Activated CD4-positive, alpha-beta T cell treated with anti-CD3 and anti-CD28 coated beads, Interleukin-2, amount 10 ng/mL, durations not matched to agents 7 days and 5 days (primary cell): Measurements from ENCODE around the gene SLC9A3. TPM values are rescaled to one million over a fixed set of nuclear protein-coding genes. Genes with fewer than 3 reads are reported as not detected.
"Not testable (repeated sequence)": the region's sequence is repeated elsewhere in the genome, so short reads cannot be mapped to it uniquely, and the experiment has no call there.

Experiments used
- CTCF ChIA-PET: fragments of 350-600 bp; sonication (Branson Sonifier 250); formaldehyde crosslinking; loops from one replicate; lab custom pipeline; 2021; ENCODE audit warnings: antibody characterized with exemption; lab: Charles Lee
- POLR2A ChIA-PET: fragments of 350-600 bp; sonication (Branson Sonifier 250); formaldehyde crosslinking; loops from one replicate; lab custom pipeline; 2021; ENCODE audit warnings: antibody characterized with exemption; lab: Charles Lee
- DNase-seq: peaks from one replicate; pipeline ENCODE4 v3.0.0-alpha.2; 2020
- H3K27ac Mint-ChIP-seq: one replicate; pipeline ENCODE4 v1.8.0; 2021; ENCODE audit warnings: mild to moderate bottlenecking, moderate library complexity, mixed read lengths
- H3K27me3 Mint-ChIP-seq: one replicate; pipeline ENCODE4 v1.8.0; 2021; ENCODE audit warnings: mixed read lengths
- H3K36me3 Mint-ChIP-seq: one replicate; pipeline ENCODE4 v1.8.0; 2021; ENCODE audit warnings: low read depth, mixed read lengths
- H3K4me1 Mint-ChIP-seq: one replicate; pipeline ENCODE4 v1.8.0; 2021; ENCODE audit warnings: mixed read lengths
- H3K4me3 Mint-ChIP-seq: one replicate; pipeline ENCODE4 v1.8.0; 2021; ENCODE audit warnings: mild to moderate bottlenecking, moderate library complexity, mixed read lengths
- H3K9me3 Mint-ChIP-seq: one replicate; pipeline ENCODE4 v1.8.0; 2021; ENCODE audit warnings: mixed read lengths
- total RNA-seq, 2 experiments: library from RNA; stranded (reverse); gene quantifications; one replicate each; pipeline ENCODE4 v1.2.3, GENCODE V29; 2021

Gene SLC9A3
- total RNA-seq, 2 experiments from 2014 or later = 1.4 to 2.2 TPM

DNA sequence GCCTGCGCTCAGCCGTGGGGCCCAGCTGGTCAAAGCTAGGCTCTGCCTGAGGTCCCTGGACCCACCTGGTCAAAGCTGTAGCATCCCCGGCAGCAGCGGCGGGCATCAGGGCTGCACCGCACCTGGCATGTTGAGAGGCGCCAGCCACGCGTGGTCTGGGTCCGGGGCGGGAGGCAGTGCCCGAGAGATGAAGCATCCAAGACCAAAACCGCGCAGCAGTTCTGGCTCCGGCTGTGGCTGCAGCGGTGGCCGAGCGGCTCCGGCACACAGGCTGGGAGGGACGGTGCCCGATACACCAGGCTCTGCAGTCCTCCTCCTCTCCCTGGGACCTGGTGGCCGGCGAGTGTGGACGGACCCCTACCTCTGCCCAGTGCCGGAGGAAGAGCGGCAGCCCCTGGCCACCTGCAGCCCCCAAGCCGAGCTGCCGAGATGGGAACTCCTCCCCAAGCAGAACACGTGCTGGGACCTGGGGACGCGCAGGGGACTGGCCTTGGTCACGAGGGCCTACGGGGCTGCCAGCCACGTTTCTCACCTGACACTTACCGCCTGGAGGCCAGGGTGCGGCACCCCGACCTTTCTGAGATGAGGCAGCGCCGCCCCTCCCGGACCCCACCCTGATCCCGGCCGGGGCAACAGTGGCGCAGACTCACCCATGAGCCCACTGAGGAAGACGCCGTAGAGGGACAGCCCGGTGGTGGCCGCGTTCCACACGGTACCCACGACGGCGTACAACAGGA is 33.0 kb downstream of the SLC9A3 start:
- no peaks in the 10 kb centered on the region for H3K36me3 Mint-ChIP-seq
- ChIA-PET POLR2A (no interaction called here), CTCF (interaction anchor here (0.8 kb wide), 1 partner anchor 17 kb away, joined by 3 read pairs; no protein-coding TSS in a partner anchor)
- H3K9me3 Mint-ChIP-seq = no peaks in the 10 kb centered on the region
- H3K27ac Mint-ChIP-seq = no peak overlapping the region
- H3K4me1 Mint-ChIP-seq = peaks cover 3% of the 10 kb centered on the region
- no peak overlapping the region for H3K4me3 Mint-ChIP-seq
- no peaks in the 10 kb centered on the region for H3K27me3 Mint-ChIP-seq
- no peak for DNase-seq

DNA sequence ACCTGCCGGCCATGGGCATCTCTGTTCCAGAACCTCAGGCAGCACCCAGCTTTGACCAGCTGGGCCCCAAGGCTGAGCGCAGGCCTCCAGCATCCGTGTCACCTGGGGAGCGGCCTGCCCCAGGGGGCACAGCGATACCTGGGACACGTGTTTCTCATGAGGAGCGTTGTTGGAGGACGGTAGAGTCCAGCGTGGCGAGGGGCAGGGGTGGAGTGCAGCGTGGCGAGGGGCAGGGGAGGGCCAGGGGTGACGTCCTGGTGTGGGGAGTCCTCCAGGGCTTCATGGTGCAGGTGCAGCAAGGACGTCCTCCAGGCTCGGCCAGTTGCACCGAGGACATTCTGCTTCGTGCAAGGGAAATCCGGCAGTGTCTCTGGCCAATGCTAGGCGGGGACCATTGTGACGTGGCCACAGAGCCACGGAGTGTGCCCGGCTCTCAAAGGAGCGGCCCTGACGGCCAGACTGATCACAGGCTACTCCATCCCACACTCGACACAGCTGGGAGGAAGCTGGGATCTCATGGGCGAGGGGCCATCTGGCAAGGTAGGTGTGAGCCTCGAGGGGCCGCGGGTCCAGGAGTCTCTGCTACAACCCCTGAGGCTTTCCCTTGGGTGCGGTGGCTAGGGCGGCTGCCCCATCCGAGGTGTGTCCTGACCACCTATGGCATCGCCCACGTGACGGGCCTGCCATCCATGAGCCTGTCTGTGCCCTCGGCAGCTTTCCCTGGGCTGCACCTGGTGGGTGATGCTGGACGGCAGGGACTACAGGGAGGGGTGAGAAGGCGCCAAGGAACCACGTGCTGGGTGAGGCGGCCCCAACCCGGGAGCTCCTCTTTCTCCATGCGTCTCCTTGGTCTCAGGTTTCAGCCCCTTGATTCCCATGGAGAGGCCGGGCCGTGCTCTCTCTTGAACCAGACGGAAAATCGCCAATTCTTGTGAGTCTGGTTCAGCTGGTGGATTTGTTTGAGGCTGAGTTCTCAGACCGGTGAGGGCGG is 33.8 kb downstream of the SLC9A3 start:
- ChIA-PET CTCF (interaction anchor here (0.8 to 1.4 kb wide), 2 partner anchors 12 to 17 kb away, joined by 3 to 4 read pairs; no protein-coding TSS in a partner anchor), POLR2A (no interaction called here)
- no peaks in the 10 kb centered on the region for H3K9me3 Mint-ChIP-seq
- peaks cover 10% of the 10 kb centered on the region for H3K4me1 Mint-ChIP-seq
- DNase-seq = no peak
- H3K4me3 Mint-ChIP-seq = no peak overlapping the region
- H3K27ac Mint-ChIP-seq = no peak overlapping the region
- no peaks in the 10 kb centered on the region for H3K36me3 Mint-ChIP-seq
- no peaks in the 10 kb centered on the region for H3K27me3 Mint-ChIP-seq

GRCh38 chr5:489689-490080 is 34.6 kb downstream of the SLC9A3 start:
- DNase-seq = no peak
- Mint-ChIP-seq H3K27me3 (peaks cover 2% of the 10 kb centered on the region), H3K4me1 (peaks cover 11% of the 10 kb centered on the region), H3K9me3 (no peaks in the 10 kb centered on the region), H3K4me3 (no peak overlapping the region), H3K27ac (no peak overlapping the region), H3K36me3 (no peaks in the 10 kb centered on the region)
- POLR2A ChIA-PET = no interaction called here
- CTCF ChIA-PET = interaction anchor here (1.4 kb wide), 1 partner anchor 12 kb away, joined by 4 read pairs; no protein-coding TSS in a partner anchor

DNA sequence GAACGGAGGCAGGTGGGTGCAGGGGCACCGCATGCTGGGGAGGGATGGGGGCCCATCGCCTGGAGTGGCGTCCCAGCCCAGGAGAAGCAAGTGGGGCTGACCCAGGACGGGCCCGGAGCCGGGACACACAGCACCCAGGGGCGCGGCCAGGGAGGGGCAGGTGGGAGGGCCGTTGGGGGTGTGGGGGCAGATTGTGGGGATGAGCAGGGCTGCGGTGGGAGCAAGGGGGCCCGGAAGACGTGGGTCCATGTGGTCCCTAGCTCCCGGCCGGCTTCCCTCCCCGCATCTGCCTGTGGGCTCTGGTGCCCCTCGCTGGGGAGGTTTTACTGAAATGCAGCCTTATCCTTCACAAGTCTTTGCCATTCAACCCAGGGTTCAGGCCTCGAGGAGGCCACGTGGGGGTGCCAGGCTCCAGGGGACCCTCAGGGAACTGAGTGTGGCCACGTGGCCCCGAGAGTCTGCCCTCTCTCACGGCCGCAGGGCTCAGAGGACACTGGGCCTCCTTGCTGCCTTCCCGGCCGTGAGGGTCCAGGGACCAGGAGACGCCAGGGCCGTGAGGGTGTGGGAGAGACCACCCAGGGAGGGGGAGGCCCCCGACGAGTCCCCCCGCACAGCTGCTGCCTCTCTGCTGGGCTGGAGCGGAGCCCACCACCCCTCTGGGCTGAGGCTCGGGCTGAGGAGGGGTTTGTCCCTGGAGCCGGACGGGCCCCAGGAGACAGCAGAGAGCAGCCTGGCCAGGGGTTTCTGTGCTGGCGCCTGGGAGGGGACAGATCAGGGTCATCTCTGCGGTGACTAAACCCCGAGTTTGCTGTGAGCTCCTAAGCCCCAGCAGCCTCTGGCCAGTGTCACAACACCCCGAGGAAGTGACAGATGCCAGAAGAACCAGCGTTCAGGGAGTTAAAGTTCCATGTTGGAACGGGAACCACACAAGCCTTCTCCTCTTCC is 35.2 kb downstream of the SLC9A3 start:
- ChIA-PET POLR2A (no interaction called here), CTCF (interaction anchor here (1.4 kb wide), 1 partner anchor 13 kb away, joined by 4 read pairs; no protein-coding TSS in a partner anchor)
- DNase-seq = no peak
- Mint-ChIP-seq H3K4me3 (no peak overlapping the region), H3K27me3 (peaks cover 2% of the 10 kb centered on the region), H3K9me3 (no peaks in the 10 kb centered on the region), H3K27ac (no peak overlapping the region), H3K4me1 (peaks cover 11% of the 10 kb centered on the region), H3K36me3 (no peaks in the 10 kb centered on the region)

- ChIA-PET CTCF (no interaction called here), POLR2A (no interaction called here)
- peaks cover 2% of the 10 kb centered on the region for H3K27me3 Mint-ChIP-seq
- no peaks in the 10 kb centered on the region for H3K36me3 Mint-ChIP-seq
- no peaks in the 10 kb centered on the region for H3K9me3 Mint-ChIP-seq
- peaks cover 11% of the 10 kb centered on the region for H3K4me1 Mint-ChIP-seq
- no peak overlapping the region for H3K27ac Mint-ChIP-seq
- no peak overlapping the region for H3K4me3 Mint-ChIP-seq
- DNase-seq = no peak
These were observed 36.0 kb downstream of the SLC9A3 start for GRCh38 chr5:488241-488640.

DNA sequence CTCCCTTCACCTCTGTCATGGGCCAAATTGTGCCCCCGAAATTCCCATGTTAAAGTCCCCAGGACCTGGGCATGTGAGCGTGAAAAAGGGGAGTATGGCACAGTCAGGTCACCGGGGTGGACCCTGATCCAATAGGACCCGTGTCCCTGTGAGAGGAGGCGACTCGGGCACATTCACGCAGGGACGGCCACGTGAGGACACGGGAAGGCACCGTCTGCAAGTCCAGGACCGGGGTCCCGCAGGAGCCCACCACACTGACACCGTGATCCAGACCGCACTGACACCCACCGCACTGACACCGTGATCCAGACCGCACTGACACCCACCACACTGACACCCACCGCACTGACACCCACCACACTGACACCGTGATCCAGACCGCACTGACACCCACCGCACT is 37.7 kb downstream of the SLC9A3 start:
- H3K9me3 Mint-ChIP-seq, H3K36me3 Mint-ChIP-seq, H3K4me3 Mint-ChIP-seq, POLR2A ChIA-PET, DNase-seq, H3K27me3 Mint-ChIP-seq, H3K27ac Mint-ChIP-seq: not testable (repeated sequence)
- peaks cover 11% of the 10 kb centered on the region for H3K4me1 Mint-ChIP-seq
- CTCF ChIA-PET = interaction anchor here (1.4 kb wide), 1 partner anchor 13 kb away, joined by 4 read pairs; no protein-coding TSS in a partner anchor

DNA sequence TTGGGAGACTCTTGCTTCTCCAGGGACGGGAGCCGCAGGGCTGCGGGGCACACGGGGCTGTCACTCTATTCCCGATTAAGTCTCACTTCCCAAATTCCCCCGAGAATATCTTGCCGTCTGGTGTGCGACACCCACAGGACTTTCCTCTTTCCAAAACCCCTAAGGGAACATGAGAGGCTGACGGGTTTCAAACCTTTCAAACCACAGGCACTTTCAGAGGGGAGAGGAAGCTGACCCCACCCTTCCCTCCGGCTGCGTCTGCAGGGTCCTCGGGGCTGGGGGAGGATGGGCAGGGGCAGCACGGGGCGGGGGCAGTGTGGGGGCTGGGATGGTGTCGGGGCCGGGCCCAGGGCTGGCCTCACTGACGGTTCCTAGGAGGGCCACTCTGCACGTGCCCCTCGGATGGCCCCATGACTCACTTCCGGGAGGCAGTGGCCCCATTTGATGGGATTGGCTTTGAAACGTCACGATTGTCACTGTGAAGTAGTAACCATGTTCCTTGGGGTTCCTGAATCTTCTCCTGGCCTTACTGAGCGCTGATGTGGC is 38.2 kb downstream of the SLC9A3 start:
- no peak for DNase-seq
- peaks cover 11% of the 10 kb centered on the region for H3K4me1 Mint-ChIP-seq
- no peaks in the 10 kb centered on the region for H3K9me3 Mint-ChIP-seq
- no peak overlapping the region for H3K4me3 Mint-ChIP-seq
- ChIA-PET CTCF (interaction anchor here (1.4 kb wide), 1 partner anchor 12 kb away, joined by 4 read pairs; no protein-coding TSS in a partner anchor), POLR2A (no interaction called here)
- peak overlapping the region; percentile 50 for H3K27ac Mint-ChIP-seq
- no peaks in the 10 kb centered on the region for H3K36me3 Mint-ChIP-seq
- H3K27me3 Mint-ChIP-seq = peaks cover 2% of the 10 kb centered on the region

DNA sequence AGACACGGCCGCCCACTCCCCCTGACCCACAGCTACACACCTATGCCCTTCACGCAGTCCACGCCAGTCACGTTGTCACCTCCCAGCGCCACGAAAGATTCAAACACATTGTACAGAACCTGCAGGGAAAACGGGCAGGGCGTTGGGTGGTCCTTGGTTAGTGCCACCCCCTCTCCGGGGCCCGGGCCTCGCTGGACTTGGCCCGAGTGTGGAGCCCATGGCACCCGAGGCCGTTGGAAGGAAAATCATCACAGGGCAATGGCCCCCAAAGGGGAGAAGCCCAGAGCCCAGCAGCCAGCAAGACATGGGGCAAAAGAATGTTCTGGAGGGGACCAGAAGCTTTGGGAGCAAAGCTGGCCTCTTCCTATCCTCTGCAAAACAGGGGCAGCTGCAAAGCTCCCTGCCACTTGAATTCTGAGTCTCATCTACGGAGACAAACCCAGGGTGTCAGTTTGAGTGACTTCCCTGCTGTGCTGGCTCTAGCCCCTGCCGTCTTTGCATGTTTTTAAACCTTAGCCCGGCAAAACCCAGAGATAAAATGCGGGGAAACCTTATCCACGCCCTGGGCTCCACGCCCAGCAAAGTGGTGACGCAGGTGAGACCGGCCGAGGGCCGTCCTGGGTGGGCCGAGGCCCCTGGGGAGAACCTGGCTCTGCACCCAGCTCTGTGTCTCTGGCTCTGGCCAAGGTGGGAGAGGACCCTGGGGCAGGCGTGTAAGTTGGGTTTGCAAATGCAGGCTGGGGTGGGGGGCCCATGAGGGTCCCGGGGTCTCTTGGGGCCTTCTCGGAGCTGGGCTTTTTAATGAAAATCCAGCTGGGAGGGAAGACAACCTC is 38.9 kb downstream of the SLC9A3 start:
- Mint-ChIP-seq H3K4me3 (no peak overlapping the region), H3K4me1 (peaks cover 11% of the 10 kb centered on the region), H3K27ac (peak overlapping the region; percentile 54), H3K36me3 (no peaks in the 10 kb centered on the region), H3K27me3 (peaks cover 2% of the 10 kb centered on the region), H3K9me3 (no peaks in the 10 kb centered on the region)
- no peak for DNase-seq
- POLR2A ChIA-PET = no interaction called here
- CTCF ChIA-PET = interaction anchor here (1.4 kb wide), 1 partner anchor 12 kb away, joined by 4 read pairs; no protein-coding TSS in a partner anchor

- Mint-ChIP-seq H3K27me3 (peaks cover 2% of the 10 kb centered on the region), H3K4me3 (no peak overlapping the region), H3K36me3 (no peaks in the 10 kb centered on the region), H3K27ac (no peak overlapping the region), H3K9me3 (no peaks in the 10 kb centered on the region), H3K4me1 (peaks cover 11% of the 10 kb centered on the region)
- ChIA-PET CTCF (no interaction called here), POLR2A (no interaction called here)
- no peak for DNase-seq
These were observed 39.7 kb downstream of the SLC9A3 start for GRCh38 chr5:484556-484955.

DNA sequence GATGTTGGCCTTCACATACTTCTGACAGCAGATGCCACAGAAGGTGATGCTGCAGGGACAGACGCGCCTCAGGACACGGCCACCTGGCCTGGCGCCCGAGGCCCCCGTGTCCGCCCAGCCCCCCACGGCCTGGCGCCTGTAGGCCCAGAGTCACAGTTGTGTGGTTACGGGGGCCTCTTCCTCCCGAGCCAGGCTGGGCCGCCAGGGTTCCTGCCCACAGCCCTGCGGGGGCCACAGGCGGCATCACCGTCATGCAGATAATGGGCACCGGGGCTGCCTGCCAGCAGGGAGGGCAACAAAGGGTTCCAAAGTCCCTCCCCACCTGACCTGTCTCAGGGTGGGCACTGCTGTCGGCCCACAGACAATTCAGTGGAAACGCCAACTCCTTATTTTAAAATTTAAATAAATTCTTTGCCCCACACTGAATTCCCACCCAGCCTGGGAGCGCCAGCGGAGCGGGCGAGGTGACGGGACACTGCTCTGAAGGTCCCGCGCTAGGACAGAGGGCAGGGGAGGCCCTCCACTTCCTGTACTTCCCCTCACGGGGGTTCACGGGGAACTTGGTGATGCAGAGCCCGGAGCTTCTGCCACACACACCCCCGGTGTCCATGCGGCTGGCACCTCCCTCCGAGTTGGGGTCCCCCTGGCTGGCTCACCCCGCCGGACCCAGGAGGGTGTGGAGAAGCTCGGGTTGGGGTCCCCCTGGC is 40.7 kb downstream of the SLC9A3 start:
- no peak for DNase-seq
- ChIA-PET POLR2A (no interaction called here), CTCF (no interaction called here)
- H3K4me3 Mint-ChIP-seq = no peak overlapping the region
- no peak overlapping the region for H3K27ac Mint-ChIP-seq
- no peaks in the 10 kb centered on the region for H3K9me3 Mint-ChIP-seq
- peaks cover 2% of the 10 kb centered on the region for H3K27me3 Mint-ChIP-seq
- H3K36me3 Mint-ChIP-seq = no peaks in the 10 kb centered on the region
- H3K4me1 Mint-ChIP-seq = peaks cover 11% of the 10 kb centered on the region

DNA sequence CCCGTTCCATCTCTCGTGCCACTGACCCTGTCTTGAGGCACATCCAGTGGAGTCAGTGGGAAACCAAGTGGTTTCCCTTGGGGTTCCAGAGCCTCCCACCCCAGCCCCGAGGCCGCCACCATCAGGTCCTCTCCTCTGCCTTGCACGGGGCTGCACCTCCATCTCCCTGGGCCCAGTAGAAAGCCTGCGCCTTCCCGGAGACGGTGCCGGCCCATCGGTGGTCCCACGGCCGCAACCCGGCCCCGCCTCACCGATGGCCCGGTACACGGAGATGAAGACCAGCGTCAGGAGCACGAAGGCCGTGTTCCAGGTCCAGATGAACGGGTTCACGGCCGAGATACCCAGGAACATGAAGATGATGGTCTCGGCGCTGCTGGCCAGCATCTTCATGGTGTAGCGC is 41.2 kb downstream of the SLC9A3 start:
- CTCF ChIA-PET = no interaction called here
- H3K4me1 Mint-ChIP-seq = peaks cover 11% of the 10 kb centered on the region
- H3K27ac Mint-ChIP-seq = no peak overlapping the region
- no peaks in the 10 kb centered on the region for H3K9me3 Mint-ChIP-seq
- POLR2A ChIA-PET = no interaction called here
- no peak for DNase-seq
- peaks cover 2% of the 10 kb centered on the region for H3K27me3 Mint-ChIP-seq
- H3K4me3 Mint-ChIP-seq = no peak overlapping the region
- H3K36me3 Mint-ChIP-seq = no peaks in the 10 kb centered on the region
